Uterus (tissue), 2 donors: ENCODE data around the gene SF1.

Experiments used
- POLR2A ChIP-seq, 2 donors: fragments of 450-650 bp; IDR thresholded peaks; one replicate each; pipeline ENCODE4 v1.6.1; 2016; ENCODE audit warnings: antibody characterized with exemption in 2 of 2, mild to moderate bottlenecking in 1 of 2, moderate library complexity in 1 of 2
- TF ChIP-seq, protein P1 (sequence below), 4 experiments: fragments of 200-600 bp in 2 of 4; fragments of 450-650 bp in 2 of 4; sonication (generic) in 2 of 4; IDR thresholded peaks; one replicate each; pipeline ENCODE4 v1.5.1; 2016 to 2019; ENCODE audit warnings: antibody characterized with exemption in 4 of 4, mild to moderate bottlenecking in 2 of 4, moderate library complexity in 1 of 4

GRCh38 chr11:64827451-64827839 lies 49.1 kb upstream of the SF1 start:
- TF ChIP-seq, protein P1, sequence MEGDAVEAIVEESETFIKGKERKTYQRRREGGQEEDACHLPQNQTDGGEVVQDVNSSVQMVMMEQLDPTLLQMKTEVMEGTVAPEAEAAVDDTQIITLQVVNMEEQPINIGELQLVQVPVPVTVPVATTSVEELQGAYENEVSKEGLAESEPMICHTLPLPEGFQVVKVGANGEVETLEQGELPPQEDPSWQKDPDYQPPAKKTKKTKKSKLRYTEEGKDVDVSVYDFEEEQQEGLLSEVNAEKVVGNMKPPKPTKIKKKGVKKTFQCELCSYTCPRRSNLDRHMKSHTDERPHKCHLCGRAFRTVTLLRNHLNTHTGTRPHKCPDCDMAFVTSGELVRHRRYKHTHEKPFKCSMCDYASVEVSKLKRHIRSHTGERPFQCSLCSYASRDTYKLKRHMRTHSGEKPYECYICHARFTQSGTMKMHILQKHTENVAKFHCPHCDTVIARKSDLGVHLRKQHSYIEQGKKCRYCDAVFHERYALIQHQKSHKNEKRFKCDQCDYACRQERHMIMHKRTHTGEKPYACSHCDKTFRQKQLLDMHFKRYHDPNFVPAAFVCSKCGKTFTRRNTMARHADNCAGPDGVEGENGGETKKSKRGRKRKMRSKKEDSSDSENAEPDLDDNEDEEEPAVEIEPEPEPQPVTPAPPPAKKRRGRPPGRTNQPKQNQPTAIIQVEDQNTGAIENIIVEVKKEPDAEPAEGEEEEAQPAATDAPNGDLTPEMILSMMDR (IDR thresholded peaks at IDR 0.05), result no peak
- TF ChIP-seq POLR2A (IDR thresholded peaks at IDR 0.05), result no peak
